AG09319 (cell line): ENCODE measurements around the gene DCLK1.

ENCODE experiments used
- DNase-seq: peaks from one replicate; pipeline ENCODE4 v3.0.0-alpha.2; 2010; ENCODE audit warnings: low read depth; ENCODE audit errors: extremely low read depth
- TF ChIP-seq, protein P1 (sequence below): IDR thresholded peaks from 2 replicates; pipeline ENCODE4 v1.5.1; 2011; ENCODE audit warnings: low read depth, mild to moderate bottlenecking, inconsistent platforms, low read length, moderate library complexity

The DCLK1 gene

DNA sequence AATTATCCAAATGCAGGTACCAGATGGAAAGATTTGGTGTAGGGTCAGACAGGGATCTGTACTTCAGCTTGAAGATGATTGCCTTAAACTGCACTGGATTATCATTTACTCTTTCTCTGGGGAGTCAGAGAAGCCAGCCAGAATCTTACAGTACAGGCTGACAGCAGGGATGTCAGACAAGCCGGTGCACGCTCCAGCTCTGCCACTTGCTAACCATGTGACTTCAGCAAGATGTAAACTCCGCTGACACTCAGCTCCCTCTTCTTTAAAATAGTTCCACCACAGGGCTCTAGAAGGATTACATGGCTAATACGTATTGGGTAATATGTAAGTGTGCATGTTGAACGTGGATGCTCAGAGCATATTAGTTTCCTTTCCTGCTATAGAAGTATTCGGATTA is 403.3 kb downstream of the DCLK1 start:
- DNase-seq, result no peak
- TF ChIP-seq, protein P1, sequence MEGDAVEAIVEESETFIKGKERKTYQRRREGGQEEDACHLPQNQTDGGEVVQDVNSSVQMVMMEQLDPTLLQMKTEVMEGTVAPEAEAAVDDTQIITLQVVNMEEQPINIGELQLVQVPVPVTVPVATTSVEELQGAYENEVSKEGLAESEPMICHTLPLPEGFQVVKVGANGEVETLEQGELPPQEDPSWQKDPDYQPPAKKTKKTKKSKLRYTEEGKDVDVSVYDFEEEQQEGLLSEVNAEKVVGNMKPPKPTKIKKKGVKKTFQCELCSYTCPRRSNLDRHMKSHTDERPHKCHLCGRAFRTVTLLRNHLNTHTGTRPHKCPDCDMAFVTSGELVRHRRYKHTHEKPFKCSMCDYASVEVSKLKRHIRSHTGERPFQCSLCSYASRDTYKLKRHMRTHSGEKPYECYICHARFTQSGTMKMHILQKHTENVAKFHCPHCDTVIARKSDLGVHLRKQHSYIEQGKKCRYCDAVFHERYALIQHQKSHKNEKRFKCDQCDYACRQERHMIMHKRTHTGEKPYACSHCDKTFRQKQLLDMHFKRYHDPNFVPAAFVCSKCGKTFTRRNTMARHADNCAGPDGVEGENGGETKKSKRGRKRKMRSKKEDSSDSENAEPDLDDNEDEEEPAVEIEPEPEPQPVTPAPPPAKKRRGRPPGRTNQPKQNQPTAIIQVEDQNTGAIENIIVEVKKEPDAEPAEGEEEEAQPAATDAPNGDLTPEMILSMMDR, result no peak

DNA sequence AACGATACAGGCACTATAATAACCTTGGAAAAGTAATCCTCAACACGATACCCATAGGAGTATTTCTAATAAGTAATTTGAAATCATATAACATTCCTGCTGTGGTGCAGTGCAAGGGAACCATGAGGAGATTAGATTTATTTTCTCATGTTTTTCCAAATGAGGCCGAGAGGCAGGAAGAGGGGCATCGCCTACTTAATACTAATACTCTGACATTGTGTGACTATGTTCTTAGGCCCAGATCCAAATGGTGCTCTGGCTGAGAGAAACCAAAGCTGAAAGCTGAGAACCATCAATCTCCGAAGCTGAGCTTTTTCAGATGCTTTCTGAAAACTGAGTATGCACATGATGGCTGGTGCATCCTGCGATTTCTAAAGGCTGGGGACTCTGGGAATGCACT is 406.7 kb downstream of the DCLK1 start:
- TF ChIP-seq, protein P1, result no peak
- DNase-seq, result no peak

DNA sequence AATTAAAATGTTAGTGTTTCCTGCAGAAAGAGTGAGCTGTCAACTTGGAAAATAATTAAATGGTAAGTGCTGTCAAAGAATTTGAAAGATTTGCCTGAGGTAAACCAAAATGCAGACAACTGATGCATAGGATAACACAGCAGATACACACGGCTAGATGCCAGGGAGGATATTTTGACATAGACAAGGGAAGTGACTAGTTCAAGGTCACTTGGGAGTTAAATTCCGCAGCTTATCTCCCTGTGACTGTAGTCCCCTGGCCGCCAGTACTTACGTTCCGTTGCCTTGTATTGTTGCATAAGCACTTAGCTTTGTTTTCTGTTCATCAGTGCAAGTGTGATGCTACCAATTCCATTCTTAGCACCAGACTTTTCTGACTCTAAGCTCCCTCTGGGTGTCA is 407.4 kb downstream of the DCLK1 start:
- no peak for DNase-seq
- TF ChIP-seq, protein P1, result no peak

DNA sequence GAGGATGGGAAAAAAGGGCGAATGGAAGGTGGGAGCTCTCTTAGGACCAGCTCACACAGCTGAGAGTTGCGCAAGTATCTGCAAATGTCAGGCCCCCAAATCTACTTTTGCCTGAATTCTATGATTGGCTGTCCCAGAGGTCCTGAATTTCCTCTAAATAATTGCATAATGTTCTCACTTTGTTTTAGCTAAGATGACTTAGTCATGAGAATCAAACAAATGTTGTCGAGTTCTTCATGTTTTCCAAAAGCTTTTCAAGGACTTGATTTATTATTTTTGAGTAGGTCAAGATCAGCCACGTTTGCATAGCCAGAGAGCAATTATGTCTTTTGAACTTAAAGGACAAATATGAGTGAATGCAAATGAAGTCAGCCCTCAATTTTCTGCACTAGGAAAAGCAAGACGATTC is 408.1 kb downstream of the DCLK1 start:
- TF ChIP-seq, protein P1, result no peak

DNA sequence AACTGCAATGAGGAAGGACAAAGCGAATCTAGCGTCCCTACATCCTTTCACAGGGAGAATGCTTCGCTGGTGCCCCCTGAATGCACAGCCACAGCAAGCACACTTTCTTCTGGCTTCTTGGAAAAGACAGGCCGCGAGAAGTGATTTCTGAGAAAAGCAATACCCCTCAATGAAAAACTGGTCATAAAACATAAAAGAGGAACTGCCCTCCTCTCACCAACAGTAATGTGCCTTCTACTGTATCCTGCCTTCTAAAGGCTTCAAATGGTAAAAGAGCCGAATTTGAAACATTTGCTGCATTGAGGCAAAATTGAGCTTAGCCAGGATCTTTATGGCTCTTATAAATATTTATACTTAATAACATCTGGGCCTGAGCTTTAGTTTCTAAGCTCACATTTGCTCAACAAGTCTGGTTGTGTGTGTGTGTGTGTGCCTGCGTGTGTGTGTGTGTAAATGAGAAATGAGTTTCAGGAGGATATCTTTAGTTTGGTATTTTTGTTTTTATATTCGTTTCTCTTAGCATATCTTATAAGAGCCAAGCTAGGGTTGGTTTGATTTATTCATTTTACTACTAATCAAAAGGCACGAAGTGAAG is 408.6 kb downstream of the DCLK1 start:
- TF ChIP-seq, protein P1, result no peak

More for the DNA sequence above, 408.1 kb downstream of the DCLK1 start:
- DNase-seq, result peak; percentile 70

DNA sequence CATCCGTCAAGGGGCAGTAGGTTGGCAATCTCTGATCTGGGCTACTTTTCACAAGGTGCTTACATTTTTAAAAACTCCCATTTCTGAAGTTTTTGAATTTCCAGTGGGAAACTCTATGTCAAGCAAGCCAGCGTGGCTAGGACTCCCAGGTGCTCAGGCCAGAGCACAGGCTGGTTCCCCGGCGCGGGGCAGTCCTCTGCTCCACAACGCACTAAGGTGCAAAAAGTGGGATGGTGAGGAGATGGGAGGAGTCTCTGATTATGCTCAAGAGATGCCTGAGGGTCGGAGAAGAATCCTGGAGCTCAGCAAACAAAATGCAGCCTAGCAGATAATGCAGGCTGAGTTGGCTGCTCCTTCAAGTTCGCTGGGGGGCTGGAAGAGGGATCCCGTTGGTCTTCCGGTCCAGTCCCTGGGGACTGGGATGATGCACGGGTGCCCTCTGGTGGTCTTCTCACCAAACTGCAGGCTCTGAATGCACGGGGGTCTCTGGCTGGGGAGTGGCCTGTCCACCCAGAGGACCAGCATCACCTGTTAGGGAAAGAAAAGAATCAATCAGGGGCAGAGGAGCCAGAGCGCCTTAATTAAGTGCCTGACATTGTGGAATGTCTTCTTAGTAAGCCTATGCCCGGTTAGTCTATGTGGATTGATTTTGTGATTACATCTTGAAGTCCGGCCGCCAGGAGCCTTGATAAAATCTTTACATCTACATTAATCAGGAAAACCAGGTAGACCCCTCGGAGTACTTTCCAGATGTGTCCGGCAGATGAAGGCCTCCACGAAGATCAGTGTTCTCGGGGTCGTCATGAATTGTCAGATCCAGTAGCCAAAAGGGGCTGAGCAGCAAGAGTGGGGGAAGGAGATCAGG is 410.3 kb downstream of the DCLK1 start:
- DNase-seq, result no peak
- TF ChIP-seq, protein P1, result peak; percentile 93

More for the DNA sequence above, 408.6 kb downstream of the DCLK1 start:
- no peak for DNase-seq

DNA sequence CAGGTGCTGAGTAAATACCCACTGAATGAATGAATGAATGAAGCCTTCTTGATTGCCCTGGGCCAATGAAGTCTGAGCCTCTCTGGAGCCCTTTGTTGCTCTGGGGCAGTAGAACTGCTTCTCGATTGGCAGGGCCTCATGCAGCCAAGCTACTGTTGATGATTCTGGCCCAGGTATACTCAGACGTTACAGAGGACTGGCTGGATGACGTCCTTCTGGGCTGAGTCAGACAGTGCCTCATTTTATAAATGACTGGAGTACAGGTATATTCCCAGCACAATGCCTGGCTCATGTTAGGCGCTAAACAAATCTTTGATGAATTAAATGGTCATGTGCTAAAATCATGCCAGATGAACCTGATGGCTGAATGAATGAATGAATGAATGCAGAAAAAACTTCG is 410.9 kb downstream of the DCLK1 start:
- TF ChIP-seq, protein P1, result no peak
- DNase-seq, result no peak
